HG02678 (cell line): Measurements from ENCODE around the gene CHST1.

Source experiments
- ATAC-seq: cut with Tn5 transposase; IDR thresholded peaks from one replicate; pipeline ENCODE4 v1.9.1; 2021; ENCODE audit warnings: mild to moderate bottlenecking, moderate library complexity; ENCODE audit not compliant: unreplicated experiment

The CHST1 gene

GRCh38 chr11:45609902-45610301 lies 55.5 kb downstream of the CHST1 start:
- ATAC-seq = no peak

GRCh38 chr11:45609337-45609736 lies 56.1 kb downstream of the CHST1 start:
- no peak for ATAC-seq

- no peak for ATAC-seq
Observed at GRCh38 chr11:45607995-45608394, 57.4 kb downstream of the CHST1 start.

DNA sequence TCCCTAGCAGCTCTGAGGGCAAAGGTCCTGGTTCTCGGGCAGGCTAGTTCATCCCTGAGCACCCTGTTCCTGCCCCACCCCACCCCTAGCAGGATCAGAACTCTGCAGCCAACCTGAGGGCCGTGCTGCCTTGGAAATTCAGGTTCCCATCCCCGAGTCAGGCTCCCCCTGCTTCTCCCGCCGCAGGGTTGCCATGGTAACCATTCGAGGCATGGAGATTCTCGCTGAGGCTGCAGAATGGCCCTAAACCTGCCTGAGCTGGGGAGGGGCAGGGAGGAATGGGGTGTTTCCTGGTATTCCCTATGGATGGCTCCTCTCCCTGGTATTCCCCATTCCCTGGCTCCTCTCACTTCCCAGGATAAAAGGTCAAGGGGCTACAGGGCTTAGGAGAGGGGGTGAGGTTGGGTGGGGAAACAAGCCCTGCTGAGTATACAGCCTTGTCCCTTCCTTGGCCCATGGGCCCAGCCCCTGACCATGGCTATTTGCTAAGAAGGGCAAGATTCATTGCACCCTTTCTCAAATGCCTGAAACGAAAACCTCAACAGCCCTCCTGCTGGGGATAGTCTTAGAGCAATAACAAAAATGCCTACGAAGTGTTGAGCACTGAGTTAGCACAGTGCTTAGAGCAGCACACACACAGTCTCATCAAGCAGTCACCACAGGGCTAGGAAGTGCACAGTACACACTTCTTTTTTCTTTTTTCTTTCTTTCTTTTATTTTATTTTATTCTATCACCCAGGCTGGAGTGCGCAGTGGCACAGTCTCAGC lies 58.7 kb downstream of the CHST1 start:
- ATAC-seq = no peak

DNA sequence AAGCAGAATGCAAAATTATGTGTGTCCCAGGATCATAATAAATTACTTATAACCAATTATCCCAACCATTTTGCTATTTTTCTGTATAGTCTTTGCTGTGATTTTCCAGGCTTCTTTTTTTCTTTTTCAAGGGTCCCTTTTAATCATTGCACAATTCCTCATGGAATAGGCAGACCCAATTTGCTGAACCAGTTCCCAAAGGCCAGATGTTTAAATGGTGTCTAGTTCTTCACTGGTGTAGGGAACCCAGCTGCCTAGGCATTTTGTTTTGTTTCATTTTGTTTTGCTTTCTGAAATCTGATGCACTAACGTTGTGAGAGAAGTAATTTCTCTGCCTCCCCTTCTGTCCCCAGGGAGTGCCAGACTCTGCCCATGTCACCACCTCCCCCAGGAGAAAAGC lies 60.4 kb downstream of the CHST1 start:
- no peak for ATAC-seq

- ATAC-seq = no peak
Observed at GRCh38 chr11:45603946-45604682, 61.3 kb downstream of the CHST1 start.

DNA sequence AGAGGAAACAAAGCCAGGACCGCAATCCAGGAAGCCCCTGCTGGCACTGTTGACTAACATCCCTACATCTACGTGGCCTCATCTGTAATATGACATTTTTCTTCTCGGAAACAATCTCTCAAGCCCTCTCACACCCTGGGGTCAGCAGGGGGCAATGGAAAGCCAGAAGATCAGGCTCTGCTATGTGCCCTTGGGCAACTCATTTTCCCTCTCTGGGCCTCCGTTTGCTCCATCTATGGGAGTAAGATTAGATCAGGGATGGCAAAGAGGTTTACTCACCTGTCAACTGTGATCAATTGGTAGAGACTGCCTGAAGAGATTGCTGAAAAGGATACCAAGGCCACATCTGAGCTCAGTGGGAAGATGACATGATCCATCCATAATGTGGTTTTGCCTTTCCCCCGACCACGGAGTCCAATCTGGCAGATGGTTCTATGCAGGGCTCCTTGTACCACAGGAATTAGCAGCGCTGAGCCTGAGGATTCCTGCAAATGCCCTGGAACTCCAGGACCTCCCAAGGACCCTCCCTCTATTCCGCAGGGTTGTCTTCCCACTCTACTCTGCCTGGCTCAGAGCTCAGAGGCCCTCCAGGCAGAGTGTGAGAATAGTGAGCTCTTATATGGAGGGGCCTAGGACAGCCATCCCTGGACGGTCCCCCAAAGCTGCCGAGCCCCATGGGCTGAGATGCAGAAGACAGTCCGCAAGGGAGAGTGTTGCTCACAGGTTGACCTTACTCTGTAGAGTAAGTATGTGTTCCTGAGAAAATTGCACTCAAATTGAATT lies 66.1 kb downstream of the CHST1 start:
- ATAC-seq = no peak
